Amniotic stem cell (primary cell): ENCODE data around the gene TRMT11.
"Not testable (repeated sequence)": the region's sequence is repeated elsewhere in the genome, so short reads cannot be mapped to it uniquely, and the experiment has no call there.

ENCODE experiments used
- DNase-seq: peaks from one replicate; lab custom pipeline; 2025; lab: John Stamatoyannopoulos, UW

The TRMT11 gene

DNA sequence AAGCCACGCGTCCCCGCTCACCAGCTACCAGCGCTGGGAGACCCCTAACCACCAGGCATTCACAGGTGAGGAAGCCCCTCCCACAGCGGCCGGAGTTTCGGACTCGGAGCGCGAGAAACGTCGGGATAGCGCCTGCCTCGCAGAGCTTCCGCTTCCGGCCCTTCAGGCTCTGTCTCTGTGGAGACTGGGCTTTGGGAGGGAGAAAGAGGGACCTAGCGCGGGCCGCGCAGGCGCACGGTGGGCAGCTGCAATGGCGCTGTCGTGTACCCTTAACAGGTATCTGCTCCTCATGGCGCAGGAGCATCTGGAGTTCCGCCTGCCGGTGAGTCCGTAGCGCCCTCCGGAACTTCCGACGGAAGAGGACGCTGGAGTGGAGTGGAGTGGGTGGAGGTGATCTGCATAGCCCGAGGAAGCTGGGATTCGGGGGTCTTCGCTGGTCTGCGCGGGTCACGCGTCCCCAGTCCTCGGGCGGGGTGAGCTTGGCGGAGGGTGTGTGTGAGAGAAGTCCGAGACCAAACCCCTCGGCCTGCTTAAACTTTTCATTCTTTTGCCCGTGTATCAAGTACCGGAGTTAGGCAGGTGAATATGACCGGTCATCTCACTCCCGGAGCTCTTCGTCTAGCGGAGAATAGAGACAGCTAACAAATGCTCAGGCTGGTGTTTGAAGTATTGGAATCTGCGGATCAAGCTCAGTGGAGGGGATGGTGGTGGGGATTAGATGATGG is at the start of gene TRMT11:
Gene TRMT11, plus strand, starts transcription at position 240 of the 725 bp plus-strand sequence. Its CDS starts 11 bp downstream, at position 251.
- peak; percentile 57 for DNase-seq

DNA sequence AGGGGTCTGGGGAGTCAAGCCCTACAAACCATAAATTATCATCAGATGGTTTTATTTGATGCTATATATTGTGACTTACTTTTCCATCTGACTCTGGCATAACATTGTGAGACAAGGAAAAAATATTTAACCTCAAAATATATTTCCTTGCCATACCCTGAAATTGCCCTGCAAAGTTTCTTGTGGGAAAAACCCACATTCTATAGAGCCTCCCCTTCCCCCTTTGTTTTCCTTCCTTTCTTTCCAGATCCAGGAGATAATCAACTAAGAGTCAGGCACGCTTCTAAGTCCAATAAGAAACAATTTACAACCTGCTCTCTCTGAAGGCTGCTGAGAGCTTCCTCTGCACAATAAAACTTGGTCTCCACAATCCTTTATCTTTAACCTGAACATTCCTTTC is 47.3 kb upstream of the TRMT11 start:
- no peak for DNase-seq

DNA sequence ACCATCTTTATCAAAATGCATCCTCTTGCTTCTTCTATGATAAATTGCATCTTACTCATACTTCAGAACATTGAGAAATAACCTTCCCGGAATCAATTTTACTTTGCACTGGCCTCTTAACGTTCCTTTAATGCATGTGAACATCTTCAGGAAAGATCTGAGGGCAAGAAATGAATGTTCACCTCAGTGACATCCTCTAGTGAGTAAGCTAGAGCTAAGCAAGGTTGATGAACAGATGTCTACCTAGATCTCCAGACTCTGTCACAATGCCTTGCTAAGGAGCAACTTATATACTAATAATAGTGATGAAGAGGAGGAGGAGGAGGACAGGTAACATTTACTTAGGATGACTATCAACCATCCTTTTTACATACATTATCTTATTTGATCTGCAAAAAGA is 46.5 kb upstream of the TRMT11 start:
- no peak for DNase-seq

DNA sequence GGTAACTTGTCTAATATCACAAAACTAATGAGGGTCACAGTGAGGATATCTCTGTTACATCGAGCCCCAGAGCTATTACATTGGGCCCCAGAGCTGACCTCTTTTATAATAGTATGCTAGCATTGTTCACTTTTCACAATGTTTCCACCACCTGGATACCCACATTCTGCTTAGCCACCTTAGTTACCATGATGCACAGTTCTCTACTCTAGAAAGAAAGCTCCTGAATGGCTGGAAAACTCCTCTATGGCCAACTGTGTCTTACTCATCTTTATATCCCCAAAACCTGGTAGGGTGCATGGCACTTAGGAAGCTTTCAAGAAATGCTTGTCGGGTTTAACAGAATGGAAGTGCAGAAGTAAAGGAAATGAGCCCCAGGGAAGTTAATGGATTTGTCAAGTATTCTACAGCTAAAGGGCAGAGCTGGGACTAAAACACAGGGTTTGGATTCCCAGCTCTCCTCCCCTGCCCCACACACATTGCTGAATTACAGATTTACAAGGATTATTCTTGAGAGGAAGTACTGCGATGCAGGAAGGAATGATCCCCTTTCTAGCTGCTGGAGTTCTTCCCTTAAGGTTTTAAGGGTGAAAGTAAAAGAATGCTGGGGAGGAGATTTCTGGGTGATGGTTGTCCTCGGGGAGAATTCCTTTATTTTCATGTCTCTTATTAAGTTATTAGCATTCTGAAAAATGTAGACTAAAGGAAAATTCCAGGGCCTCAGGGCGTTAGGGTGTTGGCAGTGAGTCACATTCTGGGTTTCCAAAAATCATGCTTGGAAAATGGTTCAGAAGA is 45.9 kb upstream of the TRMT11 start:
- DNase-seq, result peak; percentile 53

DNA sequence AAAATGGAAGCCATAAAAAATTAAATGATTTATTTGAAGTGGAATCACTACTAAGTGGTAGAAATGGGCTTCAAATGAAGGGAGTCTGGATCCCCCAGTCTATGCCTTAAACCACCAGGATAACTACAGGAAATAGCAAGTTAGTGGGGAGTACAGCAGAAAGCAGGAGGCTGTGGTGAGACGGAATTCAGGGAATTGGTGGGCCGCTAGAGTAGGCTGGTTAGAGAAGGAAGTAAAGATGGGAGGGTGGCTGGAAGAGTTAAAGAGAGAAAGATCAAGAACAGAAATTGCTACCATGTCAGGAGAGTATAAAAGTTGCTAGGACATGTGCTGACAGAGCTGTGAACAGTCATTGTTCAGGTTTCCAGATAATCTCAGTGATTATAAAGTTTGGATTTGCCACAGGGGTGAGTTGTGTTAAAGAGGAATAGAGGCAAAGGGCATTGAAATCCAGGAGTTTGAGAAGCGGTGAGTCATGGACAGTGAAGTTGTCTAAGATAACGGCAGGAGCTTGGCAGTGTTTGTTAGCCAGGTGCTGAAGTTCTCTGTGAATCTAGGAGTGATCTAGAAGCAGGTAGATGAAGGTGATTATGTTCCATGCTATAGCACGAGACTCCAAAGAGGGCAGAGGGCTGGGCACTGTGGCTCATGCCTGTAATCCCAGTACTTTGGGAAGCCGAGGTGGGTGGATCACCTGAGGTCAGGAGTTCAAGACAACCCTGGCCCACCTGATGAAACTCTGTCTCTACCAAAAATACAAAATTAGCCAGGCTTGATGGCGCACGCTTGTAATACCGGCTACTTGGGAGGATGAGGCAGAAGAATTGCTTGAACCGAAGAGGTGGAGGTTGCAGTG is 43.4 kb upstream of the TRMT11 start:
- DNase-seq, result no peak

DNA sequence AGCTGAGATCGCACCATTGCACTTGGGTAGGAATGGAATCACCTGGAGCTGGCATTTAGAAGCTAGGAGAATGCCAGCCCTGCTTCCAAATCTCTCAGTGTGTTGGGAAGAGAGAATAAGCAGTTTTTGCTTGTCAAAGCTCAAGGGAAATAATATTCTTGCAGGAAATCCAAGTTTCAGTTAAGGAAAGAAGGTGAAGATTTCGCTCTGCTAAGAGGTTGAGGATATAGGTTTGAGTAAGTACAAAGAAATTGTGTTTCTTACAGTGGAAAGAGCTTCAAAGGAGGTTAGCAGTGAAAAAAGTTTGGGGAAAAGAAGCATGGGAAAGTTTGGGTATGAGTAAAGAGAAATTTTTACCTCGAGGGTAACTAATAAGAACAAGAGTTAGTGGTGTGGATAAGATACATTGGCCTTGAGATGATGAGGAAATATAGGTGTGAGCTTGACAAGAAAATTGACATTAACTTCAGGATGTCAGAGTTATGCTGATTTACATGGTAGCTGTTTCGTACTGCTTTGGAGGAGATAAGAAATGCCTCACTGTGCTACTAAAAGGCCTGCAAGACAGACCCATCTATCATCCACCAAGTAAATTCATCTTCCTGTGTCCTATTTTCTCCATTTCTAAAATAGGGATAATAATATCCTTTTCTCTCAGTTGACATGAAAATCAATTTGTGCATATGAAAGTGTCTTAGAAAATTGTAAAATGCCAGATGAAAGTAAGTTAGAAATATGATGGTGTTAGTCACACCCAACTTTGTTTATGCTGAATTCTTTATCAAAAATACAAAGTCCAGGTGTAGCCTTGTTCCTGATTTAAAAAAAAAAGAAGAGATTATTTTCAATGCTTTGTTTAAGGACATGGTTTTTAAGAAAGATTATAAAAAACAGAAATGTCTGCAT is 42.6 kb upstream of the TRMT11 start:
- no peak for DNase-seq

DNA sequence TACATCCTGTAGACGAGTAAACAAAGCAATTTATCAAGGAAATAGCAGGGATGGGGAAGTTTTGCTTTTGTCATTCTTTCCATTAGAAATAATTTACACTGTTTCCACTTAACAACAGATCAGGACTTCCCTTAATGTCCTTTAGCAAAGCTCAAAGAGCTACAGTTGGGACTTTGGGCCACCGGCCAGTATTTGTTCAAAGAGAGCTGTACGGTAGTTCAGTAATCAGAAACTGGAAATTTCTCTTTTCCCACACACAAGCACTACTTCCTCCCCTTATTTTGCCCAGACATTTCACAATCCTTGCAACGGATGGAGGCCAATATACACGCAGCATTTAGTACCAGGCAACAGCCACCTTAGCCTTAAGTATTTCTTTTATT is 41.9 kb upstream of the TRMT11 start:
- no peak for DNase-seq

DNA sequence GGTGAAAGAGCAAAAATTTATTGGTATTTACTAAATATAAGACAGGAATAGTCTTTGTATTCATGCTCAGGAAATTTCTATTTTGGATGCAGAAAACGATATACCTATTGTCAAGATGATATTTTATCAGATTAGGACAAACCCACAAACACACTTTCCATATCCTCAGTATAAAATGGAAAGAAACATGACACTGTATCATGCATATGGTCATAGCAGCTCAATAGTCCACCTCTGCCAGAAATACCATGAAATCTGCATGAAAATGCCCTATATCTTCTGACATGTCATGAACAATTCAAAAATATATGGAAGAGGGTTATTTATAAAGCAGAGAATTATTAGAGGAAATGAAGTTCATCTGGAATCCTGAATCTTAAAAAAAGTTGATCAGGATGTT is 41.4 kb upstream of the TRMT11 start:
- no peak for DNase-seq

DNA sequence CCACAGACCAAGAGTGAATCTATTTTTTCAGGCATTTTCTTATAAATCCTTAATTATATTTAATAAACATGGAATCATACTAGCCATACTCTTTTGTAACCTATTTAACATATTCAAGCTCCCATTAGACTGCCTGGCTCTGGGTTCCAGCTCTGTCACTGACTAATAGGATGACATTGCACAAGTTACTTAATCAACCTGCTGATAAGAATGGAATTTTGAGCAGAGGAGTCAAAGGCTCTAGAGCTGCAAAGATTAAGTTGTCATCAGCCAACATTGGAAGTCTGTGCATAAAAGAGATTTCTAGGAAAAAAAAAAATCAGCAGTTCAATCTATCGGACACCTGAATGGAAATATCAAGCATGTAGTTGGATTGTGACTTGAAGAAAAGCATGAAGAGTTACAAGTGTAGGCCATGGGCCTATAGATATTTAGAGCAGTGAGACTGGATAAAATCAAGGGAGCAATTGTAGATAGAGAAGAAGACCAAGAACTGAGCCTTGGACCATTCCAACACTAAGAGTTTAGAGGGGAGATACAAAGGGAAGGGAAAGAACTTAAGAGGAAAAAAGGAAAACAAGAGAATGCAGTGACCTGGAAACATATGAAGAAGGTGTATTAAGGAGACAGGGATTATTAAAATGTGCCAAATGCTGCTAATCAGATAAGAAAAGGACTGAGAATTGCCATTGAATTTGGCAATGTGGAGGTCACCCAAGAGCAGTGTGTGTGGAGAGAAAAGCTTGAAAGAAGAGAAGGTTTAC is 40.8 kb upstream of the TRMT11 start:
- no peak for DNase-seq

DNA sequence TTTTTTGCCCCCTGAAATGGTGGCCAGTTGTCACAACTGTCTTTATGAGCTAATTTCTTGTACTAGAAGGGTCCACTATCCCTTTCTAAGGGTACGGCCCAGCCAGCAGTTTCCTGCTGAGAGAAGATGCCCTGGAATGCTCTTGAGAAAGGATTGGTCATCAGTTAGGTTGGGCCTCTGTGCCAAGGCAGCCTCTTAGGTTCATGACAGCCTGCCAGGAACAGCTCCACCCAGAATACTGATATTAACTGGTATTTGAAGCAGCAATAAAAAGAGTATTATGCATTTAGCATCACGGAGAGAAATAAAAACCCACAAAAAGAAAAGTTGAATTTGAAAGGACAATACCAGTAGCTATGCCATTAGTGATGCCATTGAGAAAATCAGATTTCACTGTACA is 38.7 kb upstream of the TRMT11 start:
- DNase-seq, result no peak

DNA sequence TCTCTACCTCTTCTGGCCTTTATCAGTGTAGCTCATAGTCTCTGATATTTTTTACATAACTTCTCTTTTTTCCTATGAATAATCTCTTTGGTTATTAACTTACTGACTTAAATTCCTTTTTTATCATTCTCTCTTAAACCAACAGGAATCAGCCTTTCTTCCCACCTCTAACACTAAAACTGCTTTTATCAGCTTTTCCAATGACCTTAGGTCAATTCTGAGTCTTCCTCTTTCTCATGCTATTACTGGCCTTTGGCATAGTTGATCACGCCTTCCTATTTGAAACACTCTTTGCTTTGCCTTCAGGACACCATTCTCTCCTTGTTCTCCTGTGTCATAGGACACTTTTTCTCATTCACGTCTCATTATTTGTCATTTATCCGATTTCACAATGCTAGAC is 37.9 kb upstream of the TRMT11 start:
- DNase-seq, result no peak

DNA sequence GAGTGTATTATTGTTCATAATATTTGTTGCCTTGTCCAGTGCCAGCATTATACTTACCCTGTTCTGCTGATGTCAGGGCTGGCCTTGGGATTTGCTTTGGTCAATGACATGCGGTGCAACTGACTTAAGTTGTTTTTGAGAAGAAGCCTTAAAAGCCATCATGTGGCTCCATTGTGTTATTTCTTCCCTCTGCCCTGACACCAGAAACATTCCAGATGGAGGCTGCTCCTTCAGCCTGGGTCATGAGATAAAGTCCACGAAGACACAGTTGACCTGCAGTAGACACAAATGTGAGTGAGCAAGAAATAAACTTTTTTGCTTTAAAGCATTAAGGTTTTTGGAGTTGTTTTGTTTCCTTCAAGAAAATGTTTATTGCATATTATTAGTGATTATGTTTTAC is 37.3 kb upstream of the TRMT11 start:
- no peak for DNase-seq

DNA sequence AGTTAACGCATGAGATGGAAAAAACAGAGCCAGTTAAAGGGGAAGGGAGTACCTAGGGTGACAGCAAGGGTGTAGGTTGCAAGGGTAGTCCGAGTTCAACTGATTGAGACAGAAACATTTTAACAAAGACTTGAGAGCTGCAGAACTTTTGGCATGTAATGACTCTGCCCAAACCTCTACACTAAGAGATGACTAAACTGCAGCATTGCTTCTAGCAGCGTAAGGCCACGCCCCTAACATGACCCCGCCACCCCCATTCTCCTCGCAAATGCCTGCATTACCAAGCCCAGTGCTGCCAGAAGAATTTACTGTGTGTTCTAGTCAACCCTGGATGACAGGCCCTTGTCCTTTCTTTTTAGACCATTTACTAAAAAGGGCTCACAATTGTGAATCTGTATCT is 36.0 kb upstream of the TRMT11 start:
- DNase-seq, result no peak

DNA sequence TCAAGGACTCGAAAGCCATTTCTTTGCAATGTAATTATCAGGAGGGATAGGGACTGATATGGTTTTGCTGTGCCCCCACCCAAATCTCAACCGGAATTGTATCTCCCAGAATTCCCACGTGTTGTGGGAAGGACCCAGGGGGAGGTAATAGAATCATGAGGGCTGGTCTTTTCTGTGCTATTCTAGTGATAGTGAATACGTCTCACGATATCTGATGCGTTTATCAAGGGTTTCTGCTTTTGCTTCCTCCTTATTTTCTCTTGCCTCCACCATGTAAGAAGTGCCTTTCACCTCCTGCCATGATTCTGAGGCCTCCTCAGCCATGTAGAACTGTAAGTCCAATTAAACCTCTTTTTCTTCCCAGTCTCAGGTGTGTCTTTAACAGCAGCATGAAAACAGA is 35.6 kb upstream of the TRMT11 start:
- DNase-seq, result not testable (repeated sequence)

DNA sequence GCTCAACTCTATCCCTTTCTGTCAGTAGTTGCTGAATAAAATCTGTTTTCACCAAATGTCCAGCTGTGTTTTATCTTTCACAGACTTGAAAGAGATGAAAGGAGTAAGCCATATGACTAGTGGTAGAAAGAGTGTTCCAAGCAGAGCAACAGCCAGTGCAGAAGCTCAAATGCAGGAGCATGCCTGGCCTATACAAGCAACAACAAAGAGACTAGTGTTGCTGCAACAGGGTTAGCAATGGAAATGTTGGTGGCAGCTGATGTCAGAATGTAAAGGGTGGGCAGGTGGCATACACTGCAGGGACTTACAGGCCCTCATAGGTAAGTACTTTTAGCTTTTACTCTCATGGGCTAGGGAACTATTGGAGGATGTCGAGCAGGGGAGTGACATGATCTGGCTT is 35.0 kb upstream of the TRMT11 start:
- DNase-seq, result no peak

DNA sequence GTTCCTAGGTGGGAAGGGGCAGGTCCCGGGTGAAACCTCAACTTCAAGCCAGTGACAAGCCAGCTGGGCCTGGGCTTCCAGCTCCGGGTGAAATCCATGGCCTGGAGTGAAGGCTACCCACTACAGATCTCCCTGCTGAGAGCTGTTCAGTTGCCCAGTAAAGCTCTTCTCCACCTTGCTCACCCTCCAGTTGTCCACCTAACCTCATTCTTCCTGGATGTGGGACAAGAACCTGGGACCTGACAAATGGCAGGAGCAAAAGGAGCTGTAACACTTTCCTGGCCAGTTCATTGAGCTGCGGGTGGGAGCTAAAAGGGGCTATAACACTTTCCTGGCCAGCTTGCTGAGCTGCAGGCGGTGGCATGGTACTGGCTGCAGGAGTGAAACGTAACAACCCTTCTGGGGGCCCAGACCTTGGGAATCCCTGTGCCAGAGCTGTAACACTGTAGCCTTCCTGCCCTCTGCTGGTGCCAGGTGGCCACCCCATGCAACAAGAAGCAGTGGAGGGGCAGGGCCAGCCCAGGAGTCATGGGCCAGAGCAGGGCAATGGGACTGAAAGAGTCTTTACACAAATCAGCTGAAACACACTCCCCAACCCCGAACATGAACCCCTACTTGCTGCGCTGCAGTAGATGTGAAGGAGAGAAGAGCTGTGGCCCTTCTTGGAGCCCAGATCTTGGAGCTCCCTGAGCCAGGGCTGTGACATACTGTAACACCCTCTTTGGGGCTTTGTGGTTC is 33.4 kb upstream of the TRMT11 start:
- DNase-seq, result no peak

DNA sequence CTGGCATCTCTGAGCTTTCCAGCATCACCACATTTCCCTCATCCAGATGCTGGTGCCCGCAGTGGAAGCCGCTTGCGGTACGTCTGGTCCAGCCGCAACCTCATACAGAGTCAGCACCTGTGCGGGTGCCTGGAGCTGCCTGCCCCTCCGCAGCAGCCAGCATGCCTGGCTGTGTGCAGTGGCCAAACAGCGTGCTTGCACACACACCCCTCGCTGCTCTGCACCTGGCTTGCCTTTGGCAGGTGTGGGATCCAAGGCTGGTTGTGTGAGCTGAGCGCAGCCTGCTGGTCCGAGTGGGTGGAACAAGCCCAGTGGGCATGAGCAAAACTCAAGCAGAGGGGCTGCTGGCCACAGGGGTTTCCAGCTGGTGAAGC is 32.9 kb upstream of the TRMT11 start:
- DNase-seq, result no peak

DNA sequence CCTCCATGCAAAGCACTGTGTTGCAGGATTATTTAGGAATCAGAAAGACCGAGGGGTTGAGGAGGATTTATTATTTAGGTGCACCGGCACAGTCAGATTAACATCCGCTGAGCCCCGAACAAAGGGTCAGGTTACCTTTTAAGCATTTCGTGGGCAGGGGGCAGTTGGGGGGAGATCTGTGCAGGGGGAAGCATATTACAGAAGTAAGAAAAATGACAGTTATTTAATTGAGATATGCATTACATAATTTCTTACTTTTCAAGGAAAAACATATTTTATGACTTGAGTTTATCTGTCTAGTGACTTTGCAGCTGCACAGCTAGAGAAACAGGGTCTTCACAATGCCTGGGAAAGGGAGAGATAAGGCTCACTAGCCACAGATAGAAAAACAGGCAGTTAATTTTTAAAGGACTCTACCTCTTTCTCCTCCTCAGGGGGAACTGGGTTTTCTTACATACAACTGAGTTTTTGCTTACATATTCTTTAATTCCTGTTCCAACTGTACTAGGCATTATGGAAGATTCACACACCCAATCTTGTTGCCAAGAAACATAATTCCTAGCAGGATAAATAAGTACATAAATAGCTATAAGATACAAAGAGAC is 31.5 kb upstream of the TRMT11 start:
- no peak for DNase-seq

DNA sequence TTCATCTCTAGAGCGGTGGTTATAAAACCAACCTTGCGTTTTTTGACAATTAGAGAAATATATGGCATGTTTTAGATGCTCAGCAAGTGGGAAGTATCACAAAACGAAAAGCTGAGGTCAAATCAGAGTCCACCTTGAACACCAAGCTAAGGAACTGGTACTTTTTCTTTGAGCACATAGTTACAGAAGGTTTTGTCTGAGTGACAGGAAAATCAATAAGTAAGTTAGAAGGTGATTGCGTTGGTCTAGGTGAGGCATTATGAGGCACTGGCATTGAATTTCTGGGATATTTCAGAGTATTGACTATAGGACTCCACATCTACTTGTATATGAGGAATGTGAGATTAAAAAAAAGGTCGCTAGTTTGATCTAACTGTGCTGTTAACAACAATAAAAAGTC is 30.4 kb upstream of the TRMT11 start:
- no peak for DNase-seq
